Measurements from ENCODE around the gene FOXO3.

DNA sequence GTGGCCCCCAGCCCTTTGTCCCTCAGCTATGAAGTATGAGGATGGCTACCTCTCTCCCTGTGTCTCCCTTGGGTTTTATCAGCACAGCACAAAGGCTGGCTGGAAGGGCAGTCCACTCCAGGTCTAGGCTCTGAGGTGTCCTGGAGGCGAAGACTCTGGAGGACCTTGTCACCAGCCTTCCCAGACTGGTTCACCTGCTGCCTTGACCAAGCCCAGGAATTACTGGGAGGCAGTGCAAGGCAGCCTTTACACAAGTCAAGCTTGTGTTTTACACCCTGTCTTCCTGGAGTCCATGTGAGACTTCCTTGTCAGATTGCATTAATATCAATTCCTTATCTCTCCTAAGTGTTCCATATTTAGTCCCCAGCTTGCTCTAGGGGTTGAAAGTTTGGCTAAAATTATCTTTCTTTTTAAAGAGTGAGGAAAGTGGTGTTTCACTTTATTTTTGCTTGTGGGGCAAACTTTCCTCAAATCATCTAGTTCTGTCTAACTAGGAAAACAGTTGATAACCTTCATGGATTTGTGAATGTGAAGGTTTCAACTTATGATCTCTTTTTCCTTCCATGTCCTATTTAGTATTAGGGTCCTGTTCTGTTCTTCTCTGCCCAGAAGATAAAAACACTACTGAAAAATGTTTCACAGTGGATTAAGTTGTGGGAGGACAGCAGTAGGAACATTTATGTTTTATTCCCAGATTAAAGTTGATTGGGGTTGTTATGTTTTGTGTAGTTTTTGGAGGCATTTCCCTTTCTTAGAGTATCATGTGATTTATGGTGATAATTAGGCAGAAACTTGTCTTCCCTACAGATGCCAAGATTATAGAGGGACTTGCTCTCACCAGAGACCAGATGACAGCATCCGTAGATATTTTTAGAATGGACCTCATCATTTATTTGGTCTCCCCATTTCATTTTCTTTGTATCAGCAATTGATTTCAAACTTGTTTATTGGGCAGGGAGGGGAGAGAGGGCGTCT is 114.8 kb downstream of the FOXO3 start:
- TF ChIP-seq, protein P1, sequence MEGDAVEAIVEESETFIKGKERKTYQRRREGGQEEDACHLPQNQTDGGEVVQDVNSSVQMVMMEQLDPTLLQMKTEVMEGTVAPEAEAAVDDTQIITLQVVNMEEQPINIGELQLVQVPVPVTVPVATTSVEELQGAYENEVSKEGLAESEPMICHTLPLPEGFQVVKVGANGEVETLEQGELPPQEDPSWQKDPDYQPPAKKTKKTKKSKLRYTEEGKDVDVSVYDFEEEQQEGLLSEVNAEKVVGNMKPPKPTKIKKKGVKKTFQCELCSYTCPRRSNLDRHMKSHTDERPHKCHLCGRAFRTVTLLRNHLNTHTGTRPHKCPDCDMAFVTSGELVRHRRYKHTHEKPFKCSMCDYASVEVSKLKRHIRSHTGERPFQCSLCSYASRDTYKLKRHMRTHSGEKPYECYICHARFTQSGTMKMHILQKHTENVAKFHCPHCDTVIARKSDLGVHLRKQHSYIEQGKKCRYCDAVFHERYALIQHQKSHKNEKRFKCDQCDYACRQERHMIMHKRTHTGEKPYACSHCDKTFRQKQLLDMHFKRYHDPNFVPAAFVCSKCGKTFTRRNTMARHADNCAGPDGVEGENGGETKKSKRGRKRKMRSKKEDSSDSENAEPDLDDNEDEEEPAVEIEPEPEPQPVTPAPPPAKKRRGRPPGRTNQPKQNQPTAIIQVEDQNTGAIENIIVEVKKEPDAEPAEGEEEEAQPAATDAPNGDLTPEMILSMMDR (IDR thresholded peaks at IDR 0.05), result no peak
- TF ChIP-seq POLR2A (IDR thresholded peaks at IDR 0.05), result no peak
- no peak for TF ChIP-seq EP300 (IDR thresholded peaks at IDR 0.05)
- no peak for TF ChIP-seq POLR2AphosphoS5 (IDR thresholded peaks at IDR 0.05)
